HEK293 (cell line): Measurements from ENCODE around the gene GIPC1.

ENCODE experiments used
- CTCF ChIA-PET: fragments of 350-600 bp; formaldehyde crosslinking; extraction: SDS; loops from one replicate; lab custom pipeline; 2021; ENCODE audit warnings: antibody characterized with exemption; lab: Yijun Ruan, JAX
- POLR2A ChIA-PET: fragments of 300-600 bp; formaldehyde crosslinking; extraction: SDS; loops from one replicate; lab custom pipeline; 2020; ENCODE audit warnings: antibody characterized with exemption, inconsistent platforms; lab: Yijun Ruan, JAX
- H3K27ac ChIP-seq: fragments of 200-500 bp; sonication (Bioruptor generic); 2 replicates; pipeline ENCODE4 v1.5.1; 2014; ENCODE audit warnings: low read depth, low read length, control low read depth, inconsistent platforms; ENCODE audit errors: extremely low read depth
- H3K36me3 ChIP-seq, 2 experiments: fragments of 200-500 bp in 1 of 2; sonication (Bioruptor generic) in 1 of 2; 1 replicate in 1 of 2; 2 replicates in 1 of 2; pipeline ENCODE4 v1.5.1; 2014 to 2017; ENCODE audit warnings: inconsistent platforms in 2 of 2, low read length in 2 of 2; ENCODE audit not compliant: control insufficient read depth in 2 of 2, insufficient read depth in 1 of 2
- H3K4me1 ChIP-seq: fragments of 200-500 bp; sonication (Bioruptor generic); 2 replicates; pipeline ENCODE4 v1.5.1; 2014; ENCODE audit warnings: mild to moderate bottlenecking, low read length, inconsistent platforms; ENCODE audit not compliant: control insufficient read depth, insufficient read depth
- H3K4me3 ChIP-seq: 2 replicates; pipeline ENCODE4 v1.5.1; 2011; ENCODE audit warnings: low read depth, mild to moderate bottlenecking, control low read depth, low read length, moderate library complexity
- H3K9me3 ChIP-seq: fragments of 200-500 bp; sonication (Bioruptor generic); 2 replicates; pipeline ENCODE4 v1.5.1; 2014; ENCODE audit warnings: low read depth, low read length, inconsistent platforms; ENCODE audit not compliant: control insufficient read depth, insufficient read depth
- GLIS1 ChIP-seq: fragments of 450-650 bp; formaldehyde crosslinking; IDR thresholded peaks from 2 replicates; pipeline ENCODE4 v1.5.1; 2016; ENCODE audit warnings: missing biosample characterization, missing genetic modification characterization
- GLIS2 ChIP-seq: fragments of 450-650 bp; formaldehyde crosslinking; IDR thresholded peaks from 2 replicates; pipeline ENCODE4 v1.5.1; 2016; ENCODE audit warnings: missing biosample characterization, missing genetic modification characterization
- KLF1 ChIP-seq: fragments of 450-650 bp; formaldehyde crosslinking; IDR thresholded peaks from 2 replicates; pipeline ENCODE4 v1.5.1; 2016; ENCODE audit warnings: missing biosample characterization, missing genetic modification characterization
- PBX3 ChIP-seq: sonication (generic); formaldehyde crosslinking; IDR thresholded peaks from 2 replicates; pipeline ENCODE4 v1.8.1; 2022; ENCODE audit warnings: mild to moderate bottlenecking, moderate library complexity, missing genetic modification reagents
- PRDM10 ChIP-seq: fragments of 450-650 bp; formaldehyde crosslinking; IDR thresholded peaks from 2 replicates; pipeline ENCODE4 v1.5.1; 2016; ENCODE audit warnings: missing biosample characterization, missing genetic modification characterization
- ZBTB1 ChIP-seq: fragments of 450-650 bp; formaldehyde crosslinking; IDR thresholded peaks from 2 replicates; pipeline ENCODE4 v1.5.1; 2016; ENCODE audit warnings: missing biosample characterization, missing genetic modification characterization
- ZBTB48 ChIP-seq: fragments of 450-650 bp; formaldehyde crosslinking; IDR thresholded peaks from 2 replicates; pipeline ENCODE4 v1.5.1; 2016; ENCODE audit warnings: missing biosample characterization, missing genetic modification characterization
- ZFP37 ChIP-seq: fragments of 450-650 bp; formaldehyde crosslinking; IDR thresholded peaks from 2 replicates; pipeline ENCODE4 v1.5.1; 2016; ENCODE audit warnings: missing biosample characterization, missing genetic modification characterization
- ZNF16 ChIP-seq: fragments of 450-650 bp; formaldehyde crosslinking; IDR thresholded peaks from 2 replicates; pipeline ENCODE4 v1.5.1; 2016; ENCODE audit warnings: low read depth, missing biosample characterization, missing genetic modification characterization
- ZNF2 ChIP-seq: fragments of 450-650 bp; formaldehyde crosslinking; IDR thresholded peaks from 2 replicates; pipeline ENCODE4 v1.5.1; 2016; ENCODE audit warnings: missing biosample characterization, missing genetic modification characterization
- ZNF202 ChIP-seq: fragments of 450-650 bp; formaldehyde crosslinking; IDR thresholded peaks from 2 replicates; pipeline ENCODE4 v1.5.1; 2016; ENCODE audit warnings: missing biosample characterization, missing genetic modification characterization, borderline replicate concordance
- ZNF248 ChIP-seq: fragments of 450-650 bp; formaldehyde crosslinking; IDR thresholded peaks from 2 replicates; pipeline ENCODE4 v1.5.1; 2017; ENCODE audit warnings: missing biosample characterization, missing genetic modification characterization
- ZNF266 ChIP-seq: fragments of 450-650 bp; formaldehyde crosslinking; IDR thresholded peaks from 2 replicates; pipeline ENCODE4 v1.5.1; 2016; ENCODE audit warnings: missing biosample characterization, missing genetic modification characterization, low read depth

The GIPC1 gene

GRCh38 chr19:14430712-14431111, 65.2 kb downstream of the GIPC1 start:
- H3K9me3 ChIP-seq = no peaks in the 10 kb centered on the region
- H3K4me3 ChIP-seq = no peak overlapping the region
- ChIA-PET CTCF (interaction anchor here (0.5 to 1.0 kb wide), 3 partner anchors 16 to 477 kb away, joined by 3 to 7 read pairs (median 4); no protein-coding TSS in a partner anchor), POLR2A (interaction anchor here (1.9 kb wide), 1 partner anchor 294 kb away, joined by 8 read pairs; the partner anchor contains the start of gene ASF1B)
- H3K36me3 ChIP-seq = no peaks in the 10 kb centered on the region; a peak in 1 of 3 replicates
- H3K4me1 ChIP-seq = 0 out of 2 replicates have a peak, but pooled peaks cover 3% of the 10 kb centered on the region
- no peak overlapping the region for H3K27ac ChIP-seq
- TF ChIP-seq ZBTB1 (tag by site-specific recombination) (no peak), ZNF2 (tag by site-specific recombination) (no peak), PRDM10 (tag by site-specific recombination) (peak; percentile 26; the same call in 1 of the 2 replicates), ZBTB48 (tag by site-specific recombination) (no peak), ZNF16 (tag by site-specific recombination) (peak; percentile 90), PBX3 (CRISPR knock-in tag) (no peak), GLIS2 (no peak), ZNF266 (tag by site-specific recombination) (no peak), ZNF248 (tag by site-specific recombination) (no peak), ZFP37 (tag by site-specific recombination) (no peak)

GRCh38 chr19:14428882-14429416, 67.0 kb downstream of the GIPC1 start:
- 0 out of 2 replicates have a peak, but pooled peaks cover 1% of the 10 kb centered on the region for H3K4me1 ChIP-seq
- CTCF ChIA-PET = interaction anchor here (0.7 kb wide), 1 partner anchor 839 kb away, joined by 3 read pairs; no protein-coding TSS in a partner anchor
- TF ChIP-seq GLIS1 (tag by site-specific recombination) (peak; percentile 79), ZNF202 (no peak), KLF1 (peak; percentile 52; the same call in 1 of the 2 replicates)
- H3K4me3 ChIP-seq = no peak overlapping the region
- no peaks in the 10 kb centered on the region for H3K9me3 ChIP-seq
- no peaks in the 10 kb centered on the region for H3K36me3 ChIP-seq
- POLR2A ChIA-PET = interaction anchor here (0.6 kb wide), 1 partner anchor 17 kb away, joined by 3 read pairs; no protein-coding TSS in a partner anchor
- H3K27ac ChIP-seq = no peak overlapping the region
